ENCODE results near the gene WBP2NL.

WBP2NL gene

GRCh38 chr22:42035256-42035655 lies 36.7 kb downstream of the WBP2NL start:
- TF ChIP-seq CTCF (conservative IDR thresholded peaks at IDR 0.05) (no peak), ZFX (IDR thresholded peaks at IDR 0.05) (no peak)
- no peak overlapping the region for H3K27ac ChIP-seq

- no peak overlapping the region for H3K27ac ChIP-seq
- TF ChIP-seq CTCF (conservative IDR thresholded peaks at IDR 0.05) (no peak), ZFX (IDR thresholded peaks at IDR 0.05) (no peak)
Observed at GRCh38 chr22:42039271-42039670, 40.7 kb downstream of the WBP2NL start.

GRCh38 chr22:42041784-42042183 lies 43.2 kb downstream of the WBP2NL start:
- TF ChIP-seq CTCF (conservative IDR thresholded peaks at IDR 0.05): no peak
- no peak for TF ChIP-seq ZFX (IDR thresholded peaks at IDR 0.05)
- H3K27ac ChIP-seq: no peak overlapping the region

GRCh38 chr22:42050641-42051180 lies 52.1 kb downstream of the WBP2NL start:
- H3K27ac ChIP-seq: no peak overlapping the region
- no peak for TF ChIP-seq ZFX (IDR thresholded peaks at IDR 0.05)
- no peak for TF ChIP-seq CTCF (conservative IDR thresholded peaks at IDR 0.05)

- no peak for TF ChIP-seq ZFX (IDR thresholded peaks at IDR 0.05)
- no peak for TF ChIP-seq CTCF (conservative IDR thresholded peaks at IDR 0.05)
- H3K27ac ChIP-seq: no peak overlapping the region
Observed at GRCh38 chr22:42052765-42053164, 54.2 kb downstream of the WBP2NL start.

GRCh38 chr22:42056757-42057511 lies 58.3 kb downstream of the WBP2NL start:
- no peak overlapping the region for H3K27ac ChIP-seq
- TF ChIP-seq ZFX (IDR thresholded peaks at IDR 0.05) (no peak), CTCF (conservative IDR thresholded peaks at IDR 0.05) (no peak)

GRCh38 chr22:42060489-42060888 lies 61.9 kb downstream of the WBP2NL start:
- TF ChIP-seq ZFX (IDR thresholded peaks at IDR 0.05): no peak
- no peak overlapping the region for H3K27ac ChIP-seq

GRCh38 chr22:42061041-42061440 lies 62.5 kb downstream of the WBP2NL start:
- H3K27ac ChIP-seq: no peak overlapping the region
- TF ChIP-seq CTCF (conservative IDR thresholded peaks at IDR 0.05): no peak
- TF ChIP-seq ZFX (IDR thresholded peaks at IDR 0.05): no peak
